GM19035 (cell line): ENCODE data around the gene HDAC1.
"Not testable (repeated sequence)": the region's sequence is repeated elsewhere in the genome, so short reads cannot be mapped to it uniquely, and the experiment has no call there.

Experiments
- ATAC-seq: cut with Tn5 transposase; IDR thresholded peaks from one replicate; pipeline ENCODE4 v1.9.1; 2021; ENCODE audit not compliant: unreplicated experiment

Gene HDAC1

DNA sequence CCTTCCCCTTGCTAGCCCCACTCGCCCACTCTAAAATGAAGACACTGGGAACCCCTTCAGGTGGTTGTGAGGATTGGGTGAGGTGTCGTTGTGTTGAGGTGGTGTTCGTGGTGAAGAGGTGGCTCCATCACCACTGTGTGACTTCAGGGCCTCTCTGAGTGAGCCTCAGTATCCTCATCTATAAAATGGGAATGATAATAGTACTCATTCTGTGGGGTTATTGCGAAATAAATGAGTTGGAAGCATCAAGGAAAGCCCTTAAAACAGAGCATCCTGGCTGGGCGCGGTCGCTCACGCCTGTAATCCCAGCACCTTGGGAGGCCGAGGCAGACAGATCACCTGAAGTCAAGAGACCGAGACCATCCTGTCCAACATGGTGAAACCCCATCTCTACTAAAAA, 50.8 kb downstream of the HDAC1 start:
- ATAC-seq, result no peak

GRCh38 chr1:32345289-32345827, 53.5 kb downstream of the HDAC1 start:
- ATAC-seq, result no peak

- no peak for ATAC-seq
Measured at GRCh38 chr1:32346532-32347157, 54.8 kb downstream of the HDAC1 start.

DNA sequence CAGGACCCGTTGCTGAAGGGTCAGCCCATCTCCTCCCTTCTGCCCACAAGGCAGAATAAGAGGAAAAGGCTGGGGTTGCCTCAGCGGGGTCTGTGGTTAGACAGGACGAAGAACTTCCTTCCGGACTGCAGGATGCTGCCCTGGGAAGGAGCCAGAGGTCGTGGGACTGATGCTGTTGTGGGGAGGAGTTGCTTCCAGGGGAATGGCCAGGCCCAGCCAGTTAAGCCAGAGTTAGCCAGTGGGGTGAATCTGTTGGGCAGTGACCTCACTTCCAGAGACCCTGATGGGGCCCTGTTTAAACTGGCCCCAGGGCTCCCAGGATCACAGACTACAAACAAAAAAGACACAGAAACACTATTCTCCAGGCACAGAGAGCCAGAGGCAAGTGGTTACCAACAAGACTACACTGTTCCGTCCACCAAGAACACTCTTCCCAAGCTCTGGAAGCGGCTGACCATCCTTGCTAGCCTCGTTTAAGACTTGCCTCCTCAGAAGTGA, 57.4 kb downstream of the HDAC1 start:
- no peak for ATAC-seq

DNA sequence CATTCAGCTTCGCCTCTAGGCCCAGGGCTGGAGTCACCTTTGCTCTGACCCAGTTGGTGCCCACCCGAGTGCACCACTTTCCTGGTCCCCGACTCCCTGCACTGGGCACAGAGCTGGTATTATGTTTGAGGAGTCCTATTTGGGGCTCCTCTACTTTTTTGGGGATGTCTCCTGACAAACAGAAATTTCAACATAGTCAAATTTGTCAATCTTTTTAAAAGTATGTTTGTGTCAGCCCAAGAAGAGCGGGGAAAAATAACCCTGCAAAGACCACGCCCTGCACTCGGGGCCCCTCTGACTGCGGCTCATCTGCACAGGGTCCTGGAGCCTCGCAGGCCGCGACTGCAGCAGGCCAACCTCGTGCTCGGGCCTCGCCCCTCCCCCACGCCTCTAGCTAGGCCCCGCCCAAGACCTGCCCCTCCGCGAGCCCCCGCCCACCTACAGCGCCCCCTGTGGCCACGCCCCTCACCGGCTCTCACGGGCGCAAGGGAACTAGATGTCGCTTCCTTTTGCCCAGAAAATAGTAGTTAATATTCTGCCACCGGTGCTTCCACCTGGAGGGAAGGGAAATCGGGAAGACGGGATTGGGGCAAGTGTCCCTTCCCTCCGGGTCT, 59.0 kb downstream of the HDAC1 start:
- ATAC-seq, result peak; percentile 46

DNA sequence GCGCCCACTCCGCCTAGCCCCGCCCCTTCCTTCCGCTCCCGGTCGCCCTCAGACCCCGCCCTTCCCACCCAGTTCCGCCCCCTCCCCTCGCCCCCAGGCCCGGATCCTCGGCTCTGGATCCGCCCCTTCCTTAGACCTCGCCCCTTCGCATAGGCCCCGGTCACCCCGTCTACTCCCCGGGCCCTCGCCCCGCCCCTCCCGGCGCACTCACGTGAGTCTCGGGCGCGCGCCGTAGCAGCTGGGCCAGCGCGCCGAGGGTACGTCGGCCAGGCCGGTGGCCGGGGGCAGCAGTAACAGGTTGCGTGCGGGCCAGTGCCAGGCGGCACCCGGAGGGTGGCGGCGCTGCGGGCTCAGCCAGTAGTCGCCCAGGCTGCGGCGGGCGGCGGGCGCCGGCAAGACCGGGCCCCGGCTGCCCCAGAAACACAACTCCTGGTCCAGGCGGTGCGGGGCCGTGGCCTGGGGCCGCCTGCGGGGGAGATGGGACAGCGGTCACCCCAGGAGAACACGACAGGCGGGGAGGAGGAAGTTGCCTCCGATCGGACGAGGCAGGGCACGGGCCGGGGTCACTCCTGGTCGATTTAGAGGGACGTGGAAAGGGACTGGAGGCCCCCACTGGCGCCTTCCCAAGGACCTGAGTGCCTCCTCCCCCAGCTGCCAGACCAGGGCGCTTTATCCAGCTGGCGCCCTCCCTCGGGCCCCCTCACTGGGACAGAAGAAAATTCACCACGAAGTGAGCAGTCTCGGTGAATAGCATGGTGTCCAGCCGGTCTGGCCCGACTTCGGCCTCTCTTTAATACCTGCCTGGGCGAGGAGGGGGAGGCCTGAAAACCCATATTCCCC, 59.7 kb downstream of the HDAC1 start:
- ATAC-seq, result peak; percentile 80

DNA sequence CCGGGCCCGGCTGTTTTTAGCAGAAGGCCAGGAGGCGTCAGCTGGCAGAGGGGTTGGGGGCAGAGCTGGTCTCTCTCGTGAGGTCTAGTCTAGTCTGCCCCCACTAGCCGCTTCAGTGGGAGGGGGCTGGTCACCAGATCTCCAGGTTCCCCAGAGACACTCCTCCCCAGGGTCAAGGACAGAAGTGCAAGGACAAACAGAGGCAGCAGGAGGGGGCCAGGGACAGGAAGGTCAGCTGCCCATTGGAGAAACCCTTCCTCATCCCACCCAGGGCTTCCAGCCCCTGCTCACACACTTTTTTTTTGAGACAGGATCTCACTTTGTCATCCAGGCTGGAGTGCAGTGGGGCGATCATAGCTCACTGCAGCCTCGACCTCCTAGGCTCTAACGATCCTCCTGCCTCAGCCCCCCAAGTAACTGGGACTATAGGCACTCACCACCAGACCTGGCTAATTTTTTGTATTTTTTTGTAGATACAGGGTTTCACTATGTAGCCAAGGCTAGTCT, 60.4 kb downstream of the HDAC1 start:
- no peak for ATAC-seq

- no peak for ATAC-seq
Measured at GRCh38 chr1:32352831-32353383, 61.0 kb downstream of the HDAC1 start.

DNA sequence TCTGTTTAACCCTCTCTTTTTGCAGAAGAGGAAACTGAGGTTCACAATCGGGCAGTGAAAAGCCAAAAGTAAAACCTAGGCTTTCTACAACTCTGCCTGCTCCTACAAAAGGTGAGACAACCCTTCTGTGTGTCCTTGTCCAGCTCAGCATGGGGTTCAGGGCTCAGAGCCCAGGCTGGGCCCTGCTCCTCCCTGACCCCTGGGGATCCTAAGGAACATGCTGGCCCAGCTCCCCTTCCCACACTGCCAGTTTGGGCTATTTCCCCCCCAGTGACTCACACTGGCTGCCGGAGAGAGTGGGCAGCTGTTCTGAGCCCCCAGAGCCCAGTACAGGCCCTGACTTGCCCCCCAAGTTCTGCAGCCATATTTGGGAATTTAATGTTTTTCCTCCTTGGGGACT, 61.5 kb downstream of the HDAC1 start:
- no peak for ATAC-seq

- no peak for ATAC-seq
Measured at GRCh38 chr1:32353886-32354570, 62.1 kb downstream of the HDAC1 start.

DNA sequence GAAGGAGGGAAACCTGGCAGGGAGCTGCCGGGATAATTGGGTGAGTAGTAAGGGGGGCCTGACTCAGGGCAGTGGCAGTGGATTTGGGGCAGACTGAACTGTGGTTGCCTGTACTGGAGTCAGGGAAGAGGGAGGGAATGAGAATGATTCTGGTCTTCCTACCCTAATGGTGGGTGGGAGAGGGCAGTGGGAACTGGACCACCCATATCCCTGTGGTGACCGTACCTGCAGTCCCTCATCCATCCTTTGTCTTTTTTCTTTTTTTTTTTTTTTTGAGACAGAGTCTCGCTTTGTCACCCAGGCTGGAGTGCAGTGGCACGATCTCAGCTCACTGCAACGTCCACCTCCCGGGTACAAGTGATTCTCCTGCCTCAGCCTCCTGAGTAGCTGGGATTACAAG, 63.9 kb downstream of the HDAC1 start:
- not testable (repeated sequence) for ATAC-seq

DNA sequence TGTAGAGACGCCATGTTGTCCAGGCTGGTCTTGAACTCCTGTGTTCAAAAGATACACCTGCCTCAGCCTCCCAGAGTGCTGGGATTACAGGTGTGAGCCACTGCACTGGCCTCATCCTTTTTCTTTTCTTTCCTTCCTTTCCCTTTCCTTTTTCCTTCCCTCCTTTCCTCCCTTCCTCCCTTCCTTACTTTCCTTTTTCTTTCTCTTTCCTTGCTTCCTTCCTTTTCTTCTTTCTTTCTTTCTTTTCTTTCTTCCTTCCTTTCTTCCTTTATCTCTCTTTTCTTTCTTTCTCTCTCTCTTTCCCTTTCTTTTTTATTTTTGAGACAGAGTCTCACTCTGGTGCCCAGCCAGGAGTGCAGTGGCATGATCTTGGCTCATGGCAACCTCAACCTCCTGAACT, 64.6 kb downstream of the HDAC1 start:
- no peak for ATAC-seq

- ATAC-seq, result no peak
Measured at GRCh38 chr1:32357614-32358013, 65.7 kb downstream of the HDAC1 start.

- ATAC-seq, result no peak
Measured at GRCh38 chr1:32358435-32358834, 66.6 kb downstream of the HDAC1 start.

DNA sequence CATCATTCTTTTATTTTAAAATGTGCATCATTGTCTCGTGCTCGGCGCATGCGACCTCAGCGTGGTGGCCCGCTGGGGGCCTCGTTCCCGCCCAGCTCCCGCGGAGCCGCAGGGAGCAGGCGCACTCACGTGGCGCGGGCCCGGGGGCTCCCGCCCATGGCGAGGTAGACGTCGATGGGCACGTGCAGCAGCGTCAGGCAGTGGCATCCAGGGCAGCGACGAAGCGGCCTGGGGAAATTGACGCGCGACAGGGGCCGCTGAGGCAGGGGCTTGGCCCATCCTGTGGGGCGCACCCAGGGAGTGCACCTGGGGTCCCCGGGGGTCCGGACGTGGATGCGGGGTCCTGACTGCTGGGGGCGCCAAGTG, 69.4 kb downstream of the HDAC1 start:
- no peak for ATAC-seq

DNA sequence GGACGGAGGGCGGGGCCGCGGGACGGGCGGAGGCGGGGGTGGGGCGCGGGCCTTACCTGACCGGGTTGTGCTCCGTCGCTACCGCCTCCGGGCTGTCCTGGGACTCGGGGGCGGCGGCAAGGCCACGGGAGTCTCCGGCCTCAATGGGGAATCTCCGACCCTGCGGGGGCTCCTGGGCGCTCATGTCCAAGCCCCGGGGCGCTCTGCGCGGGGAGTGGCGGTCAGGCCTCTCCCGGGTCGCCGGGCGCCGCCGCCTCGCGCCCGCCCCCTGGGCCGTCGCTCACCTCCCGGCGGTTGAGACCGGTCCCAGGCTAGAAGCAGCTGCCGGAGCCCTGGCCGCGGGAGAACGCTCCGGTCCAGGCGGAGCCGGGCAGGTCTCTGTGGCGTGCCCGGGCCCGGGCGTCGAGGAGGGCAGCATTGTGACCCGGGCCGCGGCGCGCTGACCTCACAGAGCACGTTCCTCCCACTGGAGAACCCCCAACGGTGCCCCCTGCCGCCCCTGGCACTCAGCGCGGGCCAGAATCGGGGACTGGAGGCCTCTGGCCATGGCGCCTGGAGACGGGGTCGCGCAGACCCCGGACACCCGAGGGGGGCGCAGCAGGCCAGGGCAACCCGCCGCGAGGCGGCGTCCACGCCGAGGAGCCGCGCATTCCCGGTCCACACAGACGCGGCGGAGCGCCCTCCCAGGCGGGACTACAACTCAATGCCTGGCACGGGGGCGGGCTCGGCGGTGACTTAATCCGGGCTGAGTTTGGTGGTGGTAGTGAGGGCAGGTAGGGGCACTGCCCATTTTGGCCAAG, 70.0 kb downstream of the HDAC1 start:
- no peak for ATAC-seq

DNA sequence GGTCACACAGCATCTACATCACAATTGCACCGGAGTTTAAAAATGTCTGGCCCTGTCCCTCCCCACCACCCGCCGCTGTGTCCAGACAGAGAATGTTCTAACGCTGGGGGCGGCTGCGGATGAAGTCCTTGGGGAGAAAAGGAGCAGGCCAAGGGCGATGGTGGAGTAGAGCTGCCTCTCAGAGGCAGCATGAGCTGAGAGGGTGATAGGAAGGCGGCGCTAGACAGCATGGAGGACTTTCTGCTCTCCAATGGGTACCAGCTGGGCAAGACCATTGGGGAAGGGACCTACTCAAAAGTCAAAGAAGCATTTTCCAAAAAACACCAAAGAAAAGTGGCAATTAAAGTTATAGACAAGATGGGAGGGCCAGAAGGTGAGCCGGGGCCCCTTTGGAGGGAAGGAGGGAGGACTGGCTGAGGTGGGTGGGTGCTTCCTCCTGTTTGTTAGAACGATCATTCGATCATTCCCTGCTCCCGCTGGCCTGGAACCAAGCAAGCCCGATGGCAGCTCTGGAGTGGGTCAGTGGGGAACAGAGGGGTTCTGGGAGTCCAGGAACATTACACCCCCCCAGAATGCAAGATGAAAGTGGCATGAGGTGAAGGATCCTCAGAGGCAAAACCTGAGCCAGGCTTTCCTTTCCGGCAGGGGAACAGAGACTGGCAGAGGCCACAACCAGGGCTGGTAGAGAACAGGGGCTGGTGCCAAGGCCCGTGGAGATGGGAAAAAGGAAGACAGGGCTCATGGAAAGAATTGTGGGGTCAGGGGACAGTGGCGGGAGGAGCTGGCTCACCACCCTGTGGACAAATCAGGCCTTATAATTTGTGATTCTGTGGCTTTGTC, 70.8 kb downstream of the HDAC1 start, which contains the start of the genes FAM229A and TSSK3:
FAM229A (minus strand) TSS at position 12 of the 840 bp plus-strand sequence. CDS start 394 bp downstream, outside the sequence.
TSSK3 (plus strand) TSS at position 66 of the 840 bp plus-strand sequence; CDS start at position 229, 163 bp downstream.
- no peak for ATAC-seq

- no peak for ATAC-seq
Measured at GRCh38 chr1:32363713-32364112, 71.8 kb downstream of the HDAC1 start.

DNA sequence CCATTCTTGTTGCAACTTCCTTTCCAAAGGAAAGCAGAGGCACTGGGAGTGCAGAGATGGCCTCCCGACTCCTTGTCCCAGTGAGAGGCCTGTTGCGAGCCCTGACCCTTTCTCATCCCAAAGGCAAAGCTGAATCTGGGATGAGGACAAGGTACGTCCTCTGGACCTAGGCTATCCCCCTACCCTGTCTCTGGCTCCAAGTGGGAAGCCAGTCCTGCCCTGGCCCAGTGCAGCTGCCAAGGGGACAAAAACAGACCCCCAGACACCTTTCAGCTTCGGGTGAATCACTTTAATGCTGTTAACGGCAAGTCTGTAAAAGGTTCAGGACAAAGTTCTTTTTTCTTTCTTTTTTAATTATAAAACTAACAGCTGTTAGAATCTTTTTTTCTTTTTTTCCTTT, 73.0 kb downstream of the HDAC1 start:
- no peak for ATAC-seq
